Measurements from ENCODE around the gene INTS12. TPM values are rescaled to one million over a fixed set of nuclear protein-coding genes. Genes with fewer than 3 reads are reported as not detected.

The INTS12 gene
- total and polyA plus RNA-seq, 2 of the 8 experiments (the other 6 are each of a cell fraction or from before 2014, with no cell fraction given), result 12.3 to 14.1 TPM

DNA sequence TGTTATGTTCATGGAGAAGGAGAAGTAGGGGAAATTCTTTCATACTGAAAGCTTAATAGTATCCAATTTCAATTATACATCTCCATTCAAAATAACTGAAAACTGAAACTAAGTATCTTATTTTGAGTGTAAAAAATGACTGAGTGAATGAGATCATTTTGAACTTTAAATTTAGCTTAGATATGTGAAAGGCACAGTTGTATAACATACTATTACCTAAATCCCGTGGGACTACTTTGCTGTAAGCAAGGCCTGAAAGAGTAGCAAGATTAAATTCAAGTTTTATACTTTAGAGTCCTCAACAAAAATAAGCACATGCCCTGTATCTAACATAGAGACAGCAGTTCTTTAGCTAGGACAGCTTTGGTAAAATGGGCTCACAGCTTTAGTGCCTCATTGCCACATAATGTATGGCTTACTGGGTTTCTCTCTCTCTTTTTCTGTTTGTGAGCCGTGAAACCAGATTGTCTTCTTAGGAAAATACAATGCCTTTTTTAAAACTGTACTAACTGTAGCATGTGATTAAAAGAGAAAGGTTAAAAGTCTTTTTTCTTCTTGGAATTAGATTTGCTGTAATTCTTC is 43.3 kb upstream of the INTS12 start:
- Histone ChIP-seq H3K79me1 (ENCODE audit: low read depth, low read length) (no peaks in the 10 kb centered on the region), H3K9ac (replicated peaks in 1 of 4; ENCODE audit: extremely low read depth in 1 of 4, low read depth in 3 of 4, low read length in 3 of 4) (no peak overlapping the region), H2BK120ac (replicated peaks; ENCODE audit: low read depth, low read length) (no peak overlapping the region), H3K4ac (replicated peaks; ENCODE audit: insufficient read length, low read depth, low read length) (no peak overlapping the region), H3K23ac (ENCODE audit: insufficient read length) (no peak overlapping the region), H2AK5ac (ENCODE audit: low read depth, low read length) (no peak overlapping the region), H3K14ac (ENCODE audit: insufficient read length) (no peak overlapping the region), H3K4me2 (ENCODE audit: insufficient read depth in 1 of 2, low read depth in 2 of 2, low read length in 2 of 2) (no peak overlapping the region), H3K36me3 (ENCODE audit: control insufficient read depth in 2 of 4, insufficient read depth in 4 of 4, low read length in 3 of 4) (peaks cover 0 to 3% (median 0%) of the 10 kb centered on the region in 4 experiments; a peak in 1 of 8 replicates), H4K20me1 (replicated peaks in 1 of 2; ENCODE audit: control insufficient read depth in 1 of 2, insufficient read depth in 2 of 2, low read length in 2 of 2) (peaks cover 0 to 2% of the 10 kb centered on the region in 2 experiments), H2BK5ac (ENCODE audit: low read depth, low read length) (no peak overlapping the region), H3K56ac (replicated peaks; ENCODE audit: insufficient read length, low read depth, low read length) (no peak overlapping the region), H3K79me2 (ENCODE audit: control insufficient read depth in 1 of 2, insufficient read depth in 2 of 2, low read length in 2 of 2) (no peaks in the 10 kb centered on the region), H2AFZ (ENCODE audit: low read length) (no peak overlapping the region), H3K18ac (ENCODE audit: extremely low read depth, low read length) (no peak overlapping the region), H2BK12ac (ENCODE audit: low read depth, low read length) (no peak overlapping the region), H3K27ac (ENCODE audit: low read depth, low read length) (no peak overlapping the region), H3K23me2 (ENCODE audit: low read depth, low read length) (no peaks in the 10 kb centered on the region), H4K5ac (ENCODE audit: insufficient read length, low read depth, low read length) (no peak overlapping the region), H3K9me3 (ENCODE audit: insufficient read depth in 2 of 2, low read depth in 1 of 2, low read length in 1 of 2) (no peaks in the 10 kb centered on the region), H3K27me3 (replicated peaks in 1 of 4; ENCODE audit: control insufficient read depth in 3 of 4, extremely low read depth in 1 of 4, insufficient read depth in 3 of 4, low read length in 3 of 4) (no peaks in the 10 kb centered on the region), H2BK15ac (ENCODE audit: low read length) (no peak overlapping the region), H2BK20ac (ENCODE audit: low read length) (no peak overlapping the region), H3K4me1 (replicated peaks in 1 of 4; ENCODE audit: control insufficient read depth in 3 of 4, insufficient read depth in 4 of 4, low read length in 3 of 4) (no peaks in the 10 kb centered on the region), H4K8ac (ENCODE audit: extremely low read depth, insufficient read depth, low read length) (no peak overlapping the region), H4K91ac (replicated peaks; ENCODE audit: insufficient read length, low read length) (no peak overlapping the region), H3K4me3 (ENCODE audit: extremely low read depth in 1 of 4, insufficient read depth in 2 of 4, low read depth in 3 of 4, low read length in 4 of 4) (no peak overlapping the region)
- POLR2A ChIA-PET (ENCODE audit: partially characterized antibody), result no interaction called here
- DNase-seq (ENCODE audit: low read depth in 1 of 2, low spot score in 2 of 2), result no peak
- TF ChIP-seq TAF1 (IDR thresholded peaks at IDR 0.05; ENCODE audit: low read depth, low read length) (no peak), SAP30 (IDR thresholded peaks at IDR 0.05; ENCODE audit: insufficient read depth, insufficient replicate concordance, low read length) (no peak), RAD21 (IDR thresholded peaks at IDR 0.05 in 1 of 2, conservative IDR thresholded peaks at IDR 0.05 in 1 of 2; ENCODE audit: low read depth in 2 of 2, low read length in 2 of 2) (no peak), CBX5 (IDR thresholded peaks at IDR 0.05; ENCODE audit: low read depth, low read length) (no peak), KDM4A (IDR thresholded peaks at IDR 0.05; ENCODE audit: low read depth, low read length, severe bottlenecking) (no peak), SIX5 (IDR thresholded peaks at IDR 0.05; ENCODE audit: low read depth, low read length) (no peak), SP1 (IDR thresholded peaks at IDR 0.05; ENCODE audit: low read depth, low read length) (no peak), CHD2 (IDR thresholded peaks at IDR 0.05; ENCODE audit: low read length) (no peak)
- TF ChIP-seq, protein P1, sequence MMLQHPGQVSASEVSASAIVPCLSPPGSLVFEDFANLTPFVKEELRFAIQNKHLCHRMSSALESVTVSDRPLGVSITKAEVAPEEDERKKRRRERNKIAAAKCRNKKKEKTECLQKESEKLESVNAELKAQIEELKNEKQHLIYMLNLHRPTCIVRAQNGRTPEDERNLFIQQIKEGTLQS (IDR thresholded peaks at IDR 0.05; ENCODE audit: insufficient read depth, low read depth, low read length), result no peak
- TF ChIP-seq, protein P2, sequence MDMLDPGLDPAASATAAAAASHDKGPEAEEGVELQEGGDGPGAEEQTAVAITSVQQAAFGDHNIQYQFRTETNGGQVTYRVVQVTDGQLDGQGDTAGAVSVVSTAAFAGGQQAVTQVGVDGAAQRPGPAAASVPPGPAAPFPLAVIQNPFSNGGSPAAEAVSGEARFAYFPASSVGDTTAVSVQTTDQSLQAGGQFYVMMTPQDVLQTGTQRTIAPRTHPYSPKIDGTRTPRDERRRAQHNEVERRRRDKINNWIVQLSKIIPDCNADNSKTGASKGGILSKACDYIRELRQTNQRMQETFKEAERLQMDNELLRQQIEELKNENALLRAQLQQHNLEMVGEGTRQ (IDR thresholded peaks at IDR 0.05; ENCODE audit: low read length), result no peak
- WGBS, 2 experiments (ENCODE audit: extremely low coverage in 1 of 2, insufficient coverage in 1 of 2, insufficient read length in 1 of 2, insufficient replicate concordance in 2 of 2, low coverage in 1 of 2, low lambda C conversion rate in 2 of 2, missing lambda C conversion rate in 1 of 2), result 61% methylated on average over 2 of the region's 2 CpGs; no CpG with 5 or more reads in 1 of the 2 experiments
- no peak for FAIRE-seq
- CTCF ChIA-PET (ENCODE audit: partially characterized antibody), result no interaction called here
